Neuron (in vitro differentiated cells): ENCODE measurements around the gene TRPM3.

ENCODE experiments used
- H2AFZ ChIP-seq: one replicate; pipeline ENCODE4 v1.6.1; 2013; ENCODE audit warnings: low read depth, mild to moderate bottlenecking, inconsistent platforms, low read length, moderate library complexity
- H3K27me3 ChIP-seq: one replicate; pipeline ENCODE4 v1.6.1; 2013; ENCODE audit warnings: low read length; ENCODE audit not compliant: insufficient read depth
- H3K36me3 ChIP-seq: one replicate; pipeline ENCODE4 v1.6.1; 2013; ENCODE audit warnings: low read length; ENCODE audit not compliant: insufficient read depth
- H3K4me1 ChIP-seq: one replicate; pipeline ENCODE4 v1.6.1; 2013; ENCODE audit warnings: low read length; ENCODE audit not compliant: insufficient read depth
- H3K4me3 ChIP-seq: 2 replicates; pipeline ENCODE4 v1.5.1; 2013; ENCODE audit warnings: mild to moderate bottlenecking, low read length, moderate library complexity
- H3K9me3 ChIP-seq: one replicate; pipeline ENCODE4 v1.6.1; 2013; ENCODE audit warnings: low read length

The TRPM3 gene

DNA sequence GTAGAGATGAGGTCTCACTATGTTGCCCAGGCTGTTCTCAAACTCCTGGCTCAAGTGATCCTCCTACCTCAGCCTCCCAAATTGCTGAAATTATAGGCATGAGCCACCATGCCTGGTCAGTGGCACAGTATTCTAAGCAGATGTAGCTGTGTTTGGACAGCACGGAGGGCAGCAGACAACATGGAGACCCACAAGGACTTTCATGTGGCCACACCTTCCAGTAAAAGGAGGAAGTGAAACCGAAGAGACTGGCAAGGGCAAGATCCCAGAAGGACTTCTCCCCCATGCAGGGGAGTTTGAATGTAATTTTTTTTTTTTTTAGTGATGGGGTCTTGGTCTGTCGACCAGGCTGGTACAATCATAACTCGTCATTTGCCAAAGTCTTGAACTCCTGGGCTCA lies 172.2 kb downstream of the TRPM3 start:
- H3K27me3 ChIP-seq, result no peaks in the 10 kb centered on the region
- H3K9me3 ChIP-seq, result no peaks in the 10 kb centered on the region
- peaks cover 19% of the 10 kb centered on the region for H3K4me1 ChIP-seq
- H3K36me3 ChIP-seq, result no peaks in the 10 kb centered on the region
- no peak overlapping the region for H2AFZ ChIP-seq
- H3K4me3 ChIP-seq, result no peak overlapping the region

DNA sequence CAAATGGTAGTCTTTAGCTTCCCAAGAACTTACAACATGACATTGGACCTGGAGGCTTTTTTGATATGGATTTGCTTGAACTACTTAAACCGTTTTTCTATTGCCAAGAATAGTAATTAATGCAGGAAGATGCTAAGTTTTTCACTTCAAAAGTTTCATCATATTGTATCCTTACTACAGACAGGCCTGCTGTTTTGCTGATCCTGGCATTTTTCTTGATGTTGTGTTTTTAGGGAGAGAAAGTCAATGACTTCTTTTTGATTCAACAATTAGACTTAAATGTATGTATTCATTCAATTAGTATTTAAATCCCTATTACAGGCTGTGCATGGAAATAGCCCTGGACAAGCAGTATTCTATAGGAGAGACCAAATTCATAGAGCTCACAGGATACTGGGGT lies 172.7 kb downstream of the TRPM3 start:
- Histone ChIP-seq H3K4me1 (peaks cover 21% of the 10 kb centered on the region), H3K9me3 (no peaks in the 10 kb centered on the region), H3K27me3 (no peaks in the 10 kb centered on the region), H3K36me3 (no peaks in the 10 kb centered on the region), H3K4me3 (no peak overlapping the region), H2AFZ (no peak overlapping the region)

DNA sequence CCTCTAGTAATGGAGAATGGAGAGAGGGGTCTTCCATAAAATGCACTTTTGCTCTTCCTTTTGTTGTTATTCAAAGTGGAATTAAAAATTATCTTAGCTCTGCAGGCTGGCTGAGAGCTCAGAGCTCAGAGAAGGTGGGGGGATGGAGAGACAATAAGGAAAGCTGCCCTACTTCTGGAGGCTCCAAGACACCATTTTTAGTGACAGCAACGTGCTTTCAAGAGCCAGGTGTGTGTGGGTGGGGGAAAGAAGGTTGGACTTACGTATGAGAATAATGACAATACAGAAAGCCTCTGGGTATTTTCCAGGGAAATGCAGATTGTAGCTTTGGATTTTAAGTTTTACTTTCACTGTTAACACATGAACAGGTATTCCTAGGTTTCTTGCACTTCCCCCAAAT lies 173.9 kb downstream of the TRPM3 start:
- no peaks in the 10 kb centered on the region for H3K9me3 ChIP-seq
- no peaks in the 10 kb centered on the region for H3K27me3 ChIP-seq
- no peaks in the 10 kb centered on the region for H3K36me3 ChIP-seq
- H3K4me3 ChIP-seq, result no peak overlapping the region
- peak overlapping the region; percentile 67 for H2AFZ ChIP-seq
- peaks cover 19% of the 10 kb centered on the region for H3K4me1 ChIP-seq

DNA sequence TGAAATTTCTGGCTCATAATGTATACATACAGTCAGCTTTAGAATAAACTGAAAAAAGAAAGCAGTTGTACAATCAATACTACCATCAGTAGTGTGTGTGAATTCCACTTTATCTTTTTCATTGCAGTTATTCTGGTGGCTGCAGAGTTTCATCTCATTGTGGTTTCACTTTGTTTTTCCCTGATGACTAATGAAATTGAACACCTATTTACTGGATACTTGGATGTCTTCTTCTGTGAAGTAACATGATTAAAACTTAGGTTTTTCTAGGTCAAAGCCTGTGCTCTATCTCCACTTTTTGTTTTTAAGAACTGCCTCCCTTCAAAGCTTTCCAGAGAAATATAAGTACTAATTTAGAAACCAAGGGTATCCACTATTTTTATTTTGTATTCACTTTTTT lies 174.3 kb downstream of the TRPM3 start:
- H3K36me3 ChIP-seq, result no peaks in the 10 kb centered on the region
- H3K4me1 ChIP-seq, result peaks cover 18% of the 10 kb centered on the region
- no peak overlapping the region for H3K4me3 ChIP-seq
- no peaks in the 10 kb centered on the region for H3K27me3 ChIP-seq
- no peaks in the 10 kb centered on the region for H3K9me3 ChIP-seq
- H2AFZ ChIP-seq, result peak overlapping the region; percentile 67

DNA sequence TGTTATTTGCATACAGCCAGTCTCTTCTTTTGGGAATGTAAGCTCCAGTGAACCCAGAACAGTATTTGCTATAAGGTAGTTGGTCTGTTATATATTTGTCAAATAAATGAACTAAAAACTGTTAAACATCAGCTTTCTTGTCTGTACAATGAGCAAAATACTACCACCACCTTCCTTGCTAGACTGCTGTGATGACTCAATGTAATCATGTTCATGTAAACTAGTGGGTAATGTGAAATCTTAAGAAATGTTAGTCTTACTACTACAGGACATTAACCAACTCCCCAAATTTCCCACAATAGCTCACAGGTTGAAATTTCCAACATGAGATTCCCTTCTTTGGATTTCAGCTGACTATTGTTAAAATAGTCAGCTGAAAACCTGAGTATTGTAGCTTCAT lies 176.1 kb downstream of the TRPM3 start:
- peaks cover 7% of the 10 kb centered on the region for H3K4me1 ChIP-seq
- no peaks in the 10 kb centered on the region for H3K9me3 ChIP-seq
- H3K27me3 ChIP-seq, result no peaks in the 10 kb centered on the region

DNA sequence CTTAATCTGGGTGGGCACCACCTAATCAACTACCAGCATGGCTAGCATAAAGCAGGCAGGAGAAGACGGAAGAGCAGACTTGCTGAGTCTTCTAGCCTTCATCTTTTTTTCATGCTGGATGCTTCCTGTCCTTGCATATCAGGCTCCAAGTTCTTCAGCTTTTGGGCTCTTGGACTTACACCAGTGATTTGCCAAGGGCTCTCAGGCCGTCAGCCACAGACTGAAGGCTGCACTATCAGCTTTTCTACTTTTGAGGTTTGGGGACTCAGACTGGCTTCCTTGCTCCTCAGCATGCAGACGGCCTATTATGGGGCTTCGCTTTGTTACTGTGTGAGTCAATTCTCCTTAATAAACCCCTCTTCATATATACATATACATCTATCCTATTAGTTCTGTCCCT lies 180.2 kb downstream of the TRPM3 start:
- no peak overlapping the region for H2AFZ ChIP-seq
- peaks cover 8% of the 10 kb centered on the region for H3K4me1 ChIP-seq
- no peaks in the 10 kb centered on the region for H3K36me3 ChIP-seq
- no peaks in the 10 kb centered on the region for H3K27me3 ChIP-seq
- no peaks in the 10 kb centered on the region for H3K9me3 ChIP-seq
- no peak overlapping the region for H3K4me3 ChIP-seq

More for the DNA sequence above, 176.1 kb downstream of the TRPM3 start:
- no peak overlapping the region for H3K4me3 ChIP-seq
- H2AFZ ChIP-seq, result no peak overlapping the region
- no peaks in the 10 kb centered on the region for H3K36me3 ChIP-seq

DNA sequence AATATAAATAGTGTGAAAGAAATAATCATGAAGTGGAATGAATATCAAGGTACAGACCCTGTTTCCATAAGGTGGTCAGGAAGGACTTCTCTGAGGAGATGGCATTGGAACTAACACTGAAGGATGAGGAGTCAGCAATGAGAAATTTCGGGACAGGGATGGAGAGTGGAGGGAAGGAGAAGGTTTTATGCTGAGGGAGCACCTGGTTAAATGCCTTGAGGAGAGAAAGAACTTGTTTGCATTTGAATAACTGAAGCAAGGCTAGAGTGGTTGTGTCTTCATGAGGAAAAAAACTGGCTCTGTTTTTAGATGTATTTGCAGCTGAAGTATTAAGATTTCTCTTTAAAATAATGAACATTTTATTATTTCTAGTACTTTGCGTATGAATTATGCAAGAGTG lies 180.8 kb downstream of the TRPM3 start:
- no peak overlapping the region for H3K4me3 ChIP-seq
- H3K4me1 ChIP-seq, result peaks cover 8% of the 10 kb centered on the region
- H3K27me3 ChIP-seq, result no peaks in the 10 kb centered on the region
- H2AFZ ChIP-seq, result no peak overlapping the region
- no peaks in the 10 kb centered on the region for H3K9me3 ChIP-seq
- no peaks in the 10 kb centered on the region for H3K36me3 ChIP-seq

DNA sequence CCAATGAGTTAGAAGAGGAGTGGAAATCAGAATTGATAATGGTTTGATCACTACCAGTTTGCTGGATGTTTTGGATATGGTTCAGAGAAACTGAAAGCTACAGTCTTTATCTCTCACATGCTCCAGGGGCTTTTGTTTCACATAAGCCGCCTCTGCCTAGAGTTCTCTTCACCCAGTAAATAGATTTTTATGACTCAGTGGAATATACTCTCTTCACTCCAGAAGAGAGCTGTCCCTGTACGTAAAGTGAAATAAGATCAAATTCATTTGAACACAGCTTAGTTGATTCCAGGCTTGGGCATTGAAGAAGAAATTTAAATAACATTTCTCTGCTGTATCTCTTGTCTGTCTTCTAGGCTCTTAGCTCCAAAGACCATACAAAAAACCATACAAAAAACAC lies 184.9 kb downstream of the TRPM3 start:
- H3K36me3 ChIP-seq, result no peaks in the 10 kb centered on the region
- no peak overlapping the region for H2AFZ ChIP-seq
- H3K4me3 ChIP-seq, result no peak overlapping the region
- no peaks in the 10 kb centered on the region for H3K9me3 ChIP-seq
- peaks cover 5% of the 10 kb centered on the region for H3K4me1 ChIP-seq
- H3K27me3 ChIP-seq, result no peaks in the 10 kb centered on the region

DNA sequence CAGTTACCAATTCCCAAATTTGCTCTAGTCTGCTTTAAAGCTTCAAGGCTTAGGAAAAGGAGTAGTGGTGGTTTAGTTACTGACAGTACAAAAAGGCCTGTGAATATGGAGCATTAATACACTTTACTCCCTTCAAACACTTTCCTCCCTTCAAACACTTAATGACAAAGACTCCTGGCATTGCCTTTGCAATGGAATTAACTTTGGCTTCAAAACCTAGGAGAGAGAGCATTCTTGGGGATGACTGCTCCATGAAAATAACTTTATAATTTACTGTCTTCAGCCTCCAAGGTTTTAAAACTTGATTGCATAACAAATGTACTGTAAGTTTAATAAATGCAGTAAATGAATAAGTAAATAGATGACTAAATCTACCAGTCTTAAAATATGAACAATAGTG lies 185.6 kb downstream of the TRPM3 start:
- Histone ChIP-seq H3K27me3 (no peaks in the 10 kb centered on the region), H3K36me3 (no peaks in the 10 kb centered on the region), H3K4me3 (no peak overlapping the region), H3K4me1 (peaks cover 5% of the 10 kb centered on the region), H2AFZ (no peak overlapping the region), H3K9me3 (no peaks in the 10 kb centered on the region)

DNA sequence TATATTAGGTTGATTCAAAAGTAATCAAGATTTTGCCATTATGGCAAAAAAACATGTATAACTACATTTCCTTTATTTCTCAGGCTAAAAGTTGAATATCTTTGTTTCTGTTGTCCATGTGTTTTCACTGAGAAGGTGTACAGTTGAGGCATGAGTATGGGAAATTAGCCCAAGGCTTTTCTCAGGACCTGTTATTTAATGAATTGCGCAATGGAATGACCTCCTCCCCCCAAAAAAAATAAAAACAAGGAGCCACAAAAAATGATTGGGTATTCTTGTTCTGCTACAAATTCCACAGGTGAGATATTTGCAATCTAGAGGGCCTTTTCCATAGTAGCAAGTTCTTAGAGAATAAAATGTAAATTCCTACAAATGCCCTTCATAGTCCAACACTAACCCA lies 186.8 kb downstream of the TRPM3 start:
- H3K9me3 ChIP-seq, result no peaks in the 10 kb centered on the region
- H3K36me3 ChIP-seq, result no peaks in the 10 kb centered on the region
- H3K27me3 ChIP-seq, result no peaks in the 10 kb centered on the region
- H3K4me1 ChIP-seq, result peaks cover 5% of the 10 kb centered on the region
- no peak overlapping the region for H2AFZ ChIP-seq
- H3K4me3 ChIP-seq, result no peak overlapping the region

DNA sequence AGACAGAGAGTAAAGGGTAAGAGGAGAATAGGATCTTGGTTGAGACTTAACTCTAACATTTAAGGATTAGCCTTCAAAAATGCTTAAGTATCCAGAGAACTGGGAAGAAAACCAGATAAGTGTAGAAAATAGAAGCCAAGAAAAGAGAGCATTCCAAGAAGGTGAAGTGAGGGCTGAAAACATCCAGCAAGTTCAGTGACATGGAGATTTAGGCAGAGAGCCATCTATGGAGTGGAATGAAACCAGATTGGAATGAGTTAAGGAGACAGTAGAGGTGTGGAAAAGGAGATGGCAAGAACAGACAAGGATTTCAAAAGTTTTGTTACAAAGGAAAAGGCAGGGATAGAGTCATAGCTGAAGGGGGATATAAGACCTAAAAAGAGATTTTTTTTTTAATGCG lies 188.1 kb downstream of the TRPM3 start:
- no peak overlapping the region for H2AFZ ChIP-seq
- H3K27me3 ChIP-seq, result no peaks in the 10 kb centered on the region
- no peaks in the 10 kb centered on the region for H3K9me3 ChIP-seq
- no peak overlapping the region for H3K4me3 ChIP-seq
- peaks cover 5% of the 10 kb centered on the region for H3K4me1 ChIP-seq
- H3K36me3 ChIP-seq, result no peaks in the 10 kb centered on the region

DNA sequence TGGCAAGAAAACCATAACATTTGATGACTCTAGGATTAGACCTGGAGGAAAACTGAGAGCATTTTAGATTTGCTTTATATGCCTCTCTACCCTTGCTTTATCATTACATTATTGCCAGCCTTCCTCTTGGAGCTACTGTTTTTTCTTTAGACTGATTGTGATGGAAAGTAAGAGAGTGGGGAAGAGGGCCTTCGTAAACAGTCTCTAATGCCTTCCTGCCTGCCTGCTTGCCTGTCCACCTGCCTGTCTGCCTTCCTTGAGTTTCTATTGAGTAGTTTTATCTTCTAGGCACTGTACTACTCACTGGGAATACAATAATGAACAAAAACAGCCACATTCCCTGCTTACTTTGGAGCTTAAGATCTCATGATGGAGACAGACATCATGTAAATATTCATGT lies 189.3 kb downstream of the TRPM3 start:
- Histone ChIP-seq H3K36me3 (no peaks in the 10 kb centered on the region), H3K4me3 (no peak overlapping the region), H3K9me3 (no peaks in the 10 kb centered on the region), H3K27me3 (no peaks in the 10 kb centered on the region), H2AFZ (no peak overlapping the region), H3K4me1 (peaks cover 5% of the 10 kb centered on the region)

DNA sequence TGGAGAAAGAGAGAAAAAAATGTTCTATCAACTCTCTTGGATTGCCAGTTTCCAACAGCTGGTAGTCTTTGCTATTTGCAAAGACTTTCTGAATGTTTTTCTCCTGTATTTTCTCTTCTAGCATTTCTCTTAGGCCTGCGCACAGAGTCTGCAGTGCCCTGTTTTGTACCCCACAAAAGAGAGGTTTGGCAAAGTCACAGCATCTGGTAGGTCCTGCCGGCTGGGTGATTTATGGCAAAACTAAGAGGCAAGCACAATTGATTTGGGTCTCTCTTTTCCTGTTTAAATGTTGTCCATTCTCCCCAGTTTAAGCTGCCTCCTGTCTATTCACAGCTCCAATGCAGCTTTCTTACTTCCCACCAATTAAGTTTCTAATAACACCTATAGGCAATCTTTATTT lies 193.9 kb downstream of the TRPM3 start:
- Histone ChIP-seq H3K4me3 (no peak overlapping the region), H3K9me3 (no peaks in the 10 kb centered on the region), H3K36me3 (no peaks in the 10 kb centered on the region), H2AFZ (no peak overlapping the region), H3K4me1 (no peaks in the 10 kb centered on the region), H3K27me3 (no peaks in the 10 kb centered on the region)

DNA sequence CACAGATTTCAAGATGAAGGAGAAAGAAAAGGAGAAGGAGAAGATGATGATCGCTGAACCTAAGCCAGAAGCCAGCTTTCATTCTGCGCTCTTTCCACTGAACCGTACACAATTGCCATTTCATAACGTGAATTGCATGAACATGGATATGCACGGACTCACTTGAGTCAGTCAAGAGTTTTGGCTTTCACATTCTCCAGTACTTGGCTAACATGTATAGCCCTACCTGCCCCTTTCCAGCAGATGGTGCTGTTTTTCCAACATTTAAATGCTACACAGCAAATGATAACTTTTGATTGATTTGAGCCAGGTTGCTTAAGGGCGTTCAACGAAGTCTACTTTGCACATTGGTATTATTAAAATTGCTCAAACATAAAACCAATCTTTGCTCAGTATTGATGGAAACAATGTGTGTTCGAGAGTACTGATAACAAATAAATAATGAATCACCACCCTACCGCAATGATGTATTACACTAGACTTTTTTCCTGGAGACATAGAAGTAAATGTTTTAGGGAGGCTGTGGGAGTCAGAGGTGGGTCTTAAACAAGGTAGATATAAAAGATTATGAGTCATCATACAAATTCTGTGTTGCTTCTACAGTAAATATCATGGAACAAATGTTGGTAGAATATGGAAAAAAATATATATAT lies 196.4 kb downstream of the TRPM3 start:
- Histone ChIP-seq H3K9me3 (no peaks in the 10 kb centered on the region), H3K4me3 (no peak overlapping the region), H3K27me3 (no peaks in the 10 kb centered on the region), H3K36me3 (no peaks in the 10 kb centered on the region), H3K4me1 (peaks cover 3% of the 10 kb centered on the region), H2AFZ (no peak overlapping the region)
